MM.1S (cell line): ENCODE results near the gene CREBBP.

Experiments used
- DNase-seq: peaks from one replicate; pipeline ENCODE4 v3.0.0-alpha.2; 2015
- H2AFZ ChIP-seq: fragments of 300-600 bp; sonication (generic); 2 replicates; pipeline ENCODE4 v1.6.0; 2016; ENCODE audit warnings: antibody characterized with exemption, low read length
- H3F3A ChIP-seq: fragments of 300-600 bp; sonication (generic); 2 replicates; pipeline ENCODE4 v1.6.1; 2016; ENCODE audit warnings: mild to moderate bottlenecking, antibody characterized with exemption, low read length, moderate library complexity, mixed read lengths; ENCODE audit not compliant: insufficient read depth
- H3K27ac ChIP-seq: fragments of 300-600 bp; sonication (generic); 2 replicates; pipeline ENCODE4 v1.5.1; 2016; ENCODE audit warnings: mild to moderate bottlenecking, low read length
- H3K27me3 ChIP-seq: fragments of 300-600 bp; sonication (generic); replicated peaks from 2 replicates; pipeline ENCODE4 v1.6.0; 2016; ENCODE audit warnings: low read length; ENCODE audit not compliant: insufficient read depth
- H3K36me3 ChIP-seq: fragments of 300-600 bp; sonication (generic); replicated peaks from 2 replicates; pipeline ENCODE4 v1.6.1; 2016; ENCODE audit warnings: mild to moderate bottlenecking, low read length, mixed read lengths; ENCODE audit not compliant: insufficient read depth
- H3K4me1 ChIP-seq: fragments of 300-600 bp; sonication (generic); 2 replicates; pipeline ENCODE4 v1.6.1; 2016; ENCODE audit warnings: low read length, mixed read lengths
- H3K4me2 ChIP-seq: fragments of 300-600 bp; sonication (generic); 2 replicates; pipeline ENCODE4 v1.6.0; 2016; ENCODE audit warnings: low read depth, low read length
- H3K4me3 ChIP-seq: fragments of 300-600 bp; sonication (generic); 2 replicates; pipeline ENCODE4 v1.5.1; 2016; ENCODE audit warnings: low read length, mixed read lengths
- H3K79me2 ChIP-seq: fragments of 300-600 bp; sonication (generic); 2 replicates; pipeline ENCODE4 v1.6.1; 2016; ENCODE audit warnings: mixed run types, low read length, mixed read lengths
- H3K9ac ChIP-seq: fragments of 300-600 bp; sonication (generic); 2 replicates; pipeline ENCODE4 v1.6.1; 2016; ENCODE audit warnings: low read length, mixed read lengths
- H3K9me2 ChIP-seq: fragments of 300-600 bp; sonication (generic); replicated peaks from 2 replicates; pipeline ENCODE4 v1.6.1; 2016; ENCODE audit warnings: mild to moderate bottlenecking, low read length, mixed read lengths; ENCODE audit not compliant: insufficient read depth
- H3K9me3 ChIP-seq: fragments of 300-600 bp; sonication (generic); replicated peaks from 2 replicates; pipeline ENCODE4 v1.6.1; 2016; ENCODE audit warnings: mild to moderate bottlenecking, low read length, mixed read lengths; ENCODE audit not compliant: insufficient read depth
- H4K20me1 ChIP-seq: fragments of 300-600 bp; sonication (generic); 2 replicates; pipeline ENCODE4 v1.6.1; 2016; ENCODE audit warnings: mild to moderate bottlenecking, low read length, moderate library complexity, mixed read lengths; ENCODE audit not compliant: insufficient read depth
- EZH2 ChIP-seq: fragments of 300-600 bp; sonication (generic); optimal IDR thresholded peaks from 2 replicates; pipeline ENCODE3; 2017; ENCODE audit warnings: low read depth, mild to moderate bottlenecking, antibody characterized with exemption, low read length, mixed read lengths
- EZH2phosphoT487 ChIP-seq: fragments of 300-600 bp; sonication (generic); IDR thresholded peaks from 2 replicates; pipeline ENCODE4 v1.6.1; 2018; ENCODE audit warnings: antibody characterized with exemption, low read length
- TF ChIP-seq, protein P1 (sequence below): fragments of 300-600 bp; sonication (generic); IDR thresholded peaks from 2 replicates; pipeline ENCODE4 v1.5.1; 2016; ENCODE audit warnings: antibody characterized with exemption, low read length, mixed read lengths

CREBBP gene

DNA sequence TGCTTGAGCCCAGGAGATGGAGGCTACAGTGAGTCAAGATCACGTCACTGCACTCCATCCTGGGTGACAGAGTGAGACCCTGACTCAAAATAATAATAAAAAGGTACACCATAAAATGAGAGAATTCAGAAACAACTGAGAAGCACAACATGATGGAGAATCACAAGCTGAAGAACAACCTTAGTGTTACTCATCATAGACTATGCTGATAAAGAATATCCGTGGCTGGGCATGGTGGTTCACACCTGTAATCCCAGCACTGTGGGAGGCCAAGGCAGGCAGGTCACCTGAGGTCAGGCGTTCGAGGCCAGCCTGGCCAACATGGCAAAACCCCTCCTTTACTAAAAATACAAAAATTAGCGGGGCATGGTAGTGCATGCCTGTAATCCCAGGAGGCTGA is 16.0 kb downstream of the CREBBP start:
- no peaks in the 10 kb centered on the region for H3K27me3 ChIP-seq
- H3K79me2 ChIP-seq: peaks cover 100% of the 10 kb centered on the region
- H3K27ac ChIP-seq: no peak overlapping the region
- peaks cover 71% of the 10 kb centered on the region for H4K20me1 ChIP-seq
- H3F3A ChIP-seq: no peaks in the 10 kb centered on the region
- no peak for DNase-seq
- TF ChIP-seq EZH2: no peak
- H3K9ac ChIP-seq: no peak overlapping the region
- H3K9me3 ChIP-seq: no peaks in the 10 kb centered on the region
- 0 out of 2 replicates have a peak, but pooled peaks cover 3% of the 10 kb centered on the region for H3K36me3 ChIP-seq
- H3K9me2 ChIP-seq: no peaks in the 10 kb centered on the region
- no peak overlapping the region for H3K4me2 ChIP-seq
- no peaks in the 10 kb centered on the region for H3K4me1 ChIP-seq
- H3K4me3 ChIP-seq: no peak overlapping the region
- no peak overlapping the region for H2AFZ ChIP-seq

DNA sequence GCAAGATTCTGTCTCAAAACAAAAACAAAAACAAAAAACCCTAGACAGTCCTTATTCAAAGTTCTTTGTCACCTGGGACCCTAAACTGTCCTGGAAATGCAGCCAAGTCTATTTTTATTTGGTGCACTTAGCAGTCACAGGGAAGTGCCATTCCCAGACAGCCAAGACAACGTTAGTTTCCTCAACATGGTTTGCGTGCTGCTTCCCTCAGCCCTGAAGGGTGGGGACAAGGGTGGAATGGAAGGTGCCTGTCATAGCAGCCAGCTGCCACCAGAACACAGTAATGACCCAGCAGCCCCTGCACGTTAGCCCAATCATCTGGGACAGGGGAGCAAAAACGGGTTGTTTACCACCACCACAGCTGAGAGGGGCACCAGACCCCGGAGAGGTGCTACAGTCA is 16.9 kb downstream of the CREBBP start:
- Histone ChIP-seq H4K20me1 (peaks cover 71% of the 10 kb centered on the region), H3K9ac (no peak overlapping the region), H3K27me3 (no peaks in the 10 kb centered on the region), H3K27ac (no peak overlapping the region), H3K79me2 (peaks cover 99% of the 10 kb centered on the region), H3K9me3 (no peaks in the 10 kb centered on the region), H3K36me3 (0 out of 2 replicates have a peak, but pooled peaks cover 3% of the 10 kb centered on the region), H2AFZ (no peak overlapping the region), H3F3A (no peaks in the 10 kb centered on the region), H3K9me2 (no peaks in the 10 kb centered on the region), H3K4me1 (no peaks in the 10 kb centered on the region), H3K4me3 (no peak overlapping the region), H3K4me2 (no peak overlapping the region)
- no peak for DNase-seq
- TF ChIP-seq, protein P1, sequence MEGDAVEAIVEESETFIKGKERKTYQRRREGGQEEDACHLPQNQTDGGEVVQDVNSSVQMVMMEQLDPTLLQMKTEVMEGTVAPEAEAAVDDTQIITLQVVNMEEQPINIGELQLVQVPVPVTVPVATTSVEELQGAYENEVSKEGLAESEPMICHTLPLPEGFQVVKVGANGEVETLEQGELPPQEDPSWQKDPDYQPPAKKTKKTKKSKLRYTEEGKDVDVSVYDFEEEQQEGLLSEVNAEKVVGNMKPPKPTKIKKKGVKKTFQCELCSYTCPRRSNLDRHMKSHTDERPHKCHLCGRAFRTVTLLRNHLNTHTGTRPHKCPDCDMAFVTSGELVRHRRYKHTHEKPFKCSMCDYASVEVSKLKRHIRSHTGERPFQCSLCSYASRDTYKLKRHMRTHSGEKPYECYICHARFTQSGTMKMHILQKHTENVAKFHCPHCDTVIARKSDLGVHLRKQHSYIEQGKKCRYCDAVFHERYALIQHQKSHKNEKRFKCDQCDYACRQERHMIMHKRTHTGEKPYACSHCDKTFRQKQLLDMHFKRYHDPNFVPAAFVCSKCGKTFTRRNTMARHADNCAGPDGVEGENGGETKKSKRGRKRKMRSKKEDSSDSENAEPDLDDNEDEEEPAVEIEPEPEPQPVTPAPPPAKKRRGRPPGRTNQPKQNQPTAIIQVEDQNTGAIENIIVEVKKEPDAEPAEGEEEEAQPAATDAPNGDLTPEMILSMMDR: no peak
- TF ChIP-seq EZH2 (no peak), EZH2phosphoT487 (no peak)

DNA sequence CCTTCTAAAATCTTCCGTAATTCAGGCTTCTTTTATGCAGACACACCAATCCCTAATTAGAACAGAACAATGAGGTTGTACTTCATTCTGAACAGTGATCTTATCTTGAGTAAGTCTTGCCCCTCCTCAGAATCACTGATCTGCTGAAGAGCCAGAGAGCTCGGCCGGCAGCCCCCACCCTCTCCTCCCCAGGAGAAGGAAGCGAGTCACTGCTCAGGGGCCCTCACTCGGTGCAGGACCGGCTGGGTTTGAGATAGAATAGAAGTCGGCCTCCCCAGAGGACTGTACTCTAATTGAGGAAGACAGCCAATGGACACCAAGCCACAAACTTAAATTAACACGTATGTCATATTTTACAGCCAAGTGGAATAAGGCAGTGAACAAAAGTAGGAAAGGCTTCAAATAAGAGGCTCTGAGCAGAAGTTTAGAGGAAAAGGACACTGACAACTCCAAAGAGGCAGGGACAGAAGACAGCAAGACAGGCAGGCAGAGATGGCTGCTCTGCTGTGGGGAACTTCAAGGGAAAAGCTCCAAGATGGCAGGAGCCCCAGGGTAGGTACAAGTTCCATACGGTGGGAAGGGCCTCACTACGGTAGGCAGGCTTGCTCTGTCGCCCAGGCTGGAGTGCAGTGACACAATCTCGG is 18.6 kb downstream of the CREBBP start:
- no peak overlapping the region for H3K27ac ChIP-seq
- no peak overlapping the region for H3K4me3 ChIP-seq
- H3K4me2 ChIP-seq: no peak overlapping the region
- no peak for DNase-seq
- no peaks in the 10 kb centered on the region for H3K9me2 ChIP-seq
- no peaks in the 10 kb centered on the region for H3K9me3 ChIP-seq
- H3K36me3 ChIP-seq: 0 out of 2 replicates have a peak, but pooled peaks cover 3% of the 10 kb centered on the region
- no peak overlapping the region for H3K9ac ChIP-seq
- no peak overlapping the region for H2AFZ ChIP-seq
- H4K20me1 ChIP-seq: peaks cover 77% of the 10 kb centered on the region
- H3F3A ChIP-seq: peaks cover 4% of the 10 kb centered on the region
- peaks cover 99% of the 10 kb centered on the region for H3K79me2 ChIP-seq
- peaks cover 13% of the 10 kb centered on the region for H3K4me1 ChIP-seq
- H3K27me3 ChIP-seq: no peaks in the 10 kb centered on the region
- TF ChIP-seq, protein P1: no peak
- TF ChIP-seq EZH2 (no peak), EZH2phosphoT487 (no peak)

DNA sequence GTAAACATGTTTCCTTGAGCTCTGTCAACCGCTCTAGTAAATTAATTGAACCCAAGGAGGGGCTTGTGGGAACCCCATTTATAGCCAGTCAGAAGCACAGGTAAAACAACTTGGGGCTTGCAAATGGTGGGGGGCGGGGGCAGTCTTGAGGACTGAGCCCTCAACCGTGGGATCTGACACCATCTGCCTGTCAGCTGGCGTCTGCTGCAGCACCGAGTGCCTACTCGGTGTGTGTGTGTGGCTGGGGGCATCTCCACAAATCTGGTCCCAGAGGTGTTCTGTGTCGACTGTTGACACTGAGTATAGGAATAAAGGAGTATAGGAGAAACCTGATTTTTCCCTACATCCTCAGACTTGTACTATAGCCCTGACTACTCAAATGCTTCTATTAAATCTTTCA is 20.6 kb downstream of the CREBBP start:
- Histone ChIP-seq H3F3A (peaks cover 14% of the 10 kb centered on the region), H3K36me3 (0 out of 2 replicates have a peak, but pooled peaks cover 3% of the 10 kb centered on the region), H2AFZ (no peak overlapping the region), H3K9ac (no peak overlapping the region), H3K4me3 (no peak overlapping the region), H3K4me2 (no peak overlapping the region), H3K27me3 (no peaks in the 10 kb centered on the region), H3K27ac (no peak overlapping the region), H4K20me1 (peaks cover 80% of the 10 kb centered on the region), H3K9me2 (no peaks in the 10 kb centered on the region), H3K9me3 (no peaks in the 10 kb centered on the region), H3K4me1 (peaks cover 20% of the 10 kb centered on the region), H3K79me2 (peaks cover 99% of the 10 kb centered on the region)
- DNase-seq: no peak
- TF ChIP-seq, protein P1: no peak
- TF ChIP-seq EZH2 (no peak), EZH2phosphoT487 (no peak)
